Measurements from ENCODE around the gene LIFR. TPM values are rescaled to one million over a fixed set of nuclear protein-coding genes. Genes with fewer than 3 reads are reported as not detected.

LIFR gene
- total RNA-seq, 1 donor from 2014 or later, result 2.2 TPM

GRCh38 chr5:38559428-38559827 lies 3.0 kb upstream of the LIFR start:
- Mint-ChIP-seq H3K27me3 (ENCODE audit: insufficient read depth, low read depth) (no peaks in the 10 kb centered on the region), H3K9me3 (no peaks in the 10 kb centered on the region), H3K27ac (no peak overlapping the region), H3K4me3 (no peak overlapping the region), H3K4me1 (peaks cover 24% of the 10 kb centered on the region), H3K36me3 (peaks cover 2% of the 10 kb centered on the region)
- no peak overlapping the region for H3K9ac ChIP-seq
- H3K79me2 ChIP-seq (ENCODE audit: low read depth), result no peaks in the 10 kb centered on the region
- peaks cover 36% of the 10 kb centered on the region for H3K27me3 ChIP-seq
- H3K4me2 ChIP-seq, result no peak overlapping the region
- no peak for DNase-seq (ENCODE audit: low spot score)
- peaks cover 6% of the 10 kb centered on the region for H3K4me1 ChIP-seq
- H2AFZ ChIP-seq (replicated peaks), result no peak overlapping the region
- no peaks in the 10 kb centered on the region for H4K20me1 ChIP-seq (ENCODE audit: low read depth)
- H3K36me3 ChIP-seq, result no peaks in the 10 kb centered on the region
- H3K4me3 ChIP-seq, result no peak overlapping the region
- no peak for TF ChIP-seq EZH2 (IDR thresholded peaks at IDR 0.05)
- TF ChIP-seq EZH2phosphoT487 (IDR thresholded peaks at IDR 0.05), result no peak
- no peak for TF ChIP-seq CTCF (IDR thresholded peaks at IDR 0.05)
- no peaks in the 10 kb centered on the region for H3K9me3 ChIP-seq (ENCODE audit: low read depth)
- H3F3A ChIP-seq (ENCODE audit: low read depth), result peaks cover 16% of the 10 kb centered on the region
- H3K27ac ChIP-seq, result no peak overlapping the region

- H3F3A ChIP-seq (ENCODE audit: low read depth), result peaks cover 16% of the 10 kb centered on the region
- H3K27ac ChIP-seq, result no peak overlapping the region
- no peaks in the 10 kb centered on the region for H3K36me3 ChIP-seq
- TF ChIP-seq CTCF (IDR thresholded peaks at IDR 0.05), result no peak
- TF ChIP-seq EZH2phosphoT487 (IDR thresholded peaks at IDR 0.05), result no peak
- TF ChIP-seq EZH2 (IDR thresholded peaks at IDR 0.05), result no peak
- peaks cover 4% of the 10 kb centered on the region for H4K20me1 ChIP-seq (ENCODE audit: low read depth)
- H3K4me1 ChIP-seq, result peaks cover 6% of the 10 kb centered on the region
- peaks cover 45% of the 10 kb centered on the region for H3K27me3 ChIP-seq
- peak overlapping the region; percentile 99 for H2AFZ ChIP-seq (replicated peaks)
- H3K4me3 Mint-ChIP-seq, result peak overlapping the region; percentile 93
- H3K36me3 Mint-ChIP-seq, result peaks cover 2% of the 10 kb centered on the region
- H3K27me3 Mint-ChIP-seq (ENCODE audit: insufficient read depth, low read depth), result no peaks in the 10 kb centered on the region
- H3K9ac ChIP-seq, result no peak overlapping the region
- peaks cover 36% of the 10 kb centered on the region for H3K4me1 Mint-ChIP-seq
- no peaks in the 10 kb centered on the region for H3K9me3 ChIP-seq (ENCODE audit: low read depth)
- H3K79me2 ChIP-seq (ENCODE audit: low read depth), result no peaks in the 10 kb centered on the region
- H3K27ac Mint-ChIP-seq, result peak overlapping the region; percentile 91
- no peak for DNase-seq (ENCODE audit: low spot score)
- peak overlapping the region; percentile 83 for H3K4me3 ChIP-seq
- H3K4me2 ChIP-seq, result peak overlapping the region; percentile 83
- H3K9me3 Mint-ChIP-seq, result no peaks in the 10 kb centered on the region
Observed at GRCh38 chr5:38557792-38558191, 1.3 kb upstream of the LIFR start.

- peaks cover 6% of the 10 kb centered on the region for H3K4me1 ChIP-seq
- no peak for DNase-seq (ENCODE audit: low spot score)
- peaks cover 4% of the 10 kb centered on the region for H4K20me1 ChIP-seq (ENCODE audit: low read depth)
- H3K27me3 Mint-ChIP-seq (ENCODE audit: insufficient read depth, low read depth), result no peaks in the 10 kb centered on the region
- H3K4me1 Mint-ChIP-seq, result peaks cover 38% of the 10 kb centered on the region
- H3K9ac ChIP-seq, result peak overlapping the region; percentile 67
- H2AFZ ChIP-seq (replicated peaks), result peak overlapping the region; percentile 99
- H3K36me3 ChIP-seq, result no peaks in the 10 kb centered on the region
- peak overlapping the region; percentile 83 for H3K4me2 ChIP-seq
- no peaks in the 10 kb centered on the region for H3K9me3 Mint-ChIP-seq
- H3F3A ChIP-seq (ENCODE audit: low read depth), result peaks cover 16% of the 10 kb centered on the region
- H3K27ac Mint-ChIP-seq, result peak overlapping the region; percentile 91
- peaks cover 45% of the 10 kb centered on the region for H3K27me3 ChIP-seq
- H3K4me3 ChIP-seq, result peak overlapping the region; percentile 83
- no peaks in the 10 kb centered on the region for H3K9me3 ChIP-seq (ENCODE audit: low read depth)
- peak overlapping the region; percentile 93 for H3K4me3 Mint-ChIP-seq
- H3K79me2 ChIP-seq (ENCODE audit: low read depth), result no peaks in the 10 kb centered on the region
- TF ChIP-seq EZH2 (IDR thresholded peaks at IDR 0.05), result no peak
- TF ChIP-seq CTCF (IDR thresholded peaks at IDR 0.05), result no peak
- TF ChIP-seq EZH2phosphoT487 (IDR thresholded peaks at IDR 0.05), result no peak
- H3K27ac ChIP-seq, result no peak overlapping the region
- peaks cover 2% of the 10 kb centered on the region for H3K36me3 Mint-ChIP-seq
Observed at GRCh38 chr5:38557308-38557710, 863 bp upstream of the LIFR start.
